GM21723 (cell line): Measurements from ENCODE around the gene PRKG1.

Experiments used
- ATAC-seq: cut with Tn5 transposase; IDR thresholded peaks from one replicate; pipeline ENCODE4 v1.9.1; 2021; ENCODE audit warnings: mild to moderate bottlenecking, moderate library complexity; ENCODE audit not compliant: unreplicated experiment

PRKG1 gene

GRCh38 chr10:51074238-51075028 lies at the start of gene PRKG1:
PRKG1 (plus strand) TSS chr10:51074487.
- no peak for ATAC-seq

- no peak for ATAC-seq
Measured at GRCh38 chr10:51028420-51028819, 45.9 kb upstream of the PRKG1 start.

GRCh38 chr10:51029172-51029641 lies 45.1 kb upstream of the PRKG1 start:
- no peak for ATAC-seq

GRCh38 chr10:51030480-51030879 lies 43.8 kb upstream of the PRKG1 start:
- no peak for ATAC-seq

- no peak for ATAC-seq
Measured at GRCh38 chr10:51031950-51032349, 42.3 kb upstream of the PRKG1 start.

GRCh38 chr10:51034769-51035168 lies 39.5 kb upstream of the PRKG1 start:
- ATAC-seq, result no peak

- no peak for ATAC-seq
Measured at GRCh38 chr10:51035344-51035743, 38.9 kb upstream of the PRKG1 start.

- no peak for ATAC-seq
Measured at GRCh38 chr10:51045871-51046270, 28.4 kb upstream of the PRKG1 start.

- no peak for ATAC-seq
Measured at GRCh38 chr10:51046654-51047053, 27.6 kb upstream of the PRKG1 start.

- no peak for ATAC-seq
Measured at GRCh38 chr10:51047857-51048256, 26.4 kb upstream of the PRKG1 start.

- ATAC-seq, result no peak
Measured at GRCh38 chr10:51048792-51049191, 25.5 kb upstream of the PRKG1 start.

GRCh38 chr10:51052163-51052562 lies 22.1 kb upstream of the PRKG1 start:
- ATAC-seq, result no peak

GRCh38 chr10:51057925-51058324 lies 16.4 kb upstream of the PRKG1 start:
- no peak for ATAC-seq

- no peak for ATAC-seq
Measured at GRCh38 chr10:51063166-51063565, 11.1 kb upstream of the PRKG1 start.

GRCh38 chr10:51063659-51064535 lies 10.4 kb upstream of the PRKG1 start:
- ATAC-seq, result no peak

GRCh38 chr10:51066231-51066630 lies 8.1 kb upstream of the PRKG1 start:
- no peak for ATAC-seq

- ATAC-seq, result no peak
Measured at GRCh38 chr10:51072210-51072609, 2.1 kb upstream of the PRKG1 start.

- no peak for ATAC-seq
Measured at GRCh38 chr10:51072921-51073434, 1.3 kb upstream of the PRKG1 start.

- no peak for ATAC-seq
Measured at GRCh38 chr10:51073453-51074237, 642 bp upstream of the PRKG1 start.

GRCh38 chr10:51075043-51075872 lies 971 bp downstream of the PRKG1 start:
- no peak for ATAC-seq
